ENCODE data around the gene AMD1. TPM values are rescaled to one million over a fixed set of nuclear protein-coding genes. Genes with fewer than 3 reads are reported as not detected.

Gene AMD1
- total RNA-seq, 2 donors from 2014 or later: 49.5 to 120 TPM

DNA sequence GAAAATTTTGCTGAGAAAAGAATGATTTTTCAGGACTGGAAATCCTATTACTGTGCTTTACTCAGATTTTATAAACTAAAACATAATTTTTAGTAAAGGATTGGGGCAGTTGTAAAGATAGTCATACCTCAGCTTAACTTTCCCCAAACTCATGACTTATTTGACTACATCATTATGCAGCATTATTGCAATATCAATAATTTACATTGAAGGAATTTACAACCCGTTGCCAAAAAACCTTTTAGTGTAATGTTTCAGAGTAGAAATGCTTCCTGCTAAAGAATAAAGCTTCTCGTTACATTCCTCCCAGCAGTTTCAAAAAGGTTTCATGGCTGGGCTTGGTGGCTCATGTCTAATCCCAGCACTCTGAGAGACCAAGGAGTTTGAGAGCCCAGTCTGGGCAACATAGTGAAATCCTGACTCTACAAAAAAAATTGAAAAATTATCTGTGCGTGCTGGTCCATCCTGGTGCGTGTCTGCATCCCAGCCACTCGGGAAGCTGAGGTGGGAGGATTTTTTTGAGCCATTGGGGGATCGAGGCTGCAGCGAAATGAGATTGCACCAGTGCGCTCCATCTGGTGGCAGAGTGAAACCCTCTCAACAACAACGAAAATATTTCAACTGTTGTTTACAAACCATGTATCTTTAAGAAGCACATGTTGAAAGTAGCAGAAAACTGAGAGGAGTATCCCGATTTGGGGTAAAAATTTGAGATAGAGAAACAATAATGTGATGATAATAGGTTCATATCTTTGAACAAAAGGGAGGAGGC lies 4.4 kb downstream of the AMD1 start:
- H3K36me3 ChIP-seq: no peaks in the 10 kb centered on the region
- no peak overlapping the region for H3K4me3 ChIP-seq
- no peaks in the 10 kb centered on the region for H3K9me3 ChIP-seq
- H3K27me3 ChIP-seq (replicated peaks; ENCODE audit: insufficient read depth): no peaks in the 10 kb centered on the region
- ATAC-seq (ENCODE audit: insufficient number of reproducible peaks, low FRiP score, low read depth): no peak
- no peak overlapping the region for H3K27ac ChIP-seq
- DNase-seq (ENCODE audit: low spot score): no peak
- H3K4me1 ChIP-seq (ENCODE audit: control insufficient read depth in 1 of 2, low read depth in 2 of 2): peaks cover 45 to 64% of the 10 kb centered on the region in 2 donors
- TF ChIP-seq, protein P1, sequence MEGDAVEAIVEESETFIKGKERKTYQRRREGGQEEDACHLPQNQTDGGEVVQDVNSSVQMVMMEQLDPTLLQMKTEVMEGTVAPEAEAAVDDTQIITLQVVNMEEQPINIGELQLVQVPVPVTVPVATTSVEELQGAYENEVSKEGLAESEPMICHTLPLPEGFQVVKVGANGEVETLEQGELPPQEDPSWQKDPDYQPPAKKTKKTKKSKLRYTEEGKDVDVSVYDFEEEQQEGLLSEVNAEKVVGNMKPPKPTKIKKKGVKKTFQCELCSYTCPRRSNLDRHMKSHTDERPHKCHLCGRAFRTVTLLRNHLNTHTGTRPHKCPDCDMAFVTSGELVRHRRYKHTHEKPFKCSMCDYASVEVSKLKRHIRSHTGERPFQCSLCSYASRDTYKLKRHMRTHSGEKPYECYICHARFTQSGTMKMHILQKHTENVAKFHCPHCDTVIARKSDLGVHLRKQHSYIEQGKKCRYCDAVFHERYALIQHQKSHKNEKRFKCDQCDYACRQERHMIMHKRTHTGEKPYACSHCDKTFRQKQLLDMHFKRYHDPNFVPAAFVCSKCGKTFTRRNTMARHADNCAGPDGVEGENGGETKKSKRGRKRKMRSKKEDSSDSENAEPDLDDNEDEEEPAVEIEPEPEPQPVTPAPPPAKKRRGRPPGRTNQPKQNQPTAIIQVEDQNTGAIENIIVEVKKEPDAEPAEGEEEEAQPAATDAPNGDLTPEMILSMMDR (IDR thresholded peaks at IDR 0.05): no peak

DNA sequence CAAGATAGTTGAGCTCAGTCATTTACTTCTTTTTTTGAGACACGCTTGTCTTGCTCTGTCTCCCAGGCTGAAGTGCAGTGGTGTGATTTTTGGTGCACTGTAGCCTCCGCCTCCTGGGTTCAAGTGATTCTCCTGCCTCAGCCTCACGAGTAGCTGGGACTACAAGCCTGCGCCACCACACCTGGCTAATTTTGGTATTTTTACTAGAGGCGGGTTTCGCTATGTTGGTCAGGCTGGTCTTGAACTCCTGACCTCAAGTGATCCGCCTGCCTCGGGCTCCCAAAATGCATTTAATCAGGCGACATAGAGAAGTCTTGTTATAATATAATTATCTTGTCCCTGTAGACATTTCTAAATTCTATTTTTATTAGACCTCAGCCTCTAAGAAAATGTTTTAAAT lies 6.1 kb downstream of the AMD1 start:
- H3K27ac ChIP-seq: no peak overlapping the region
- H3K36me3 ChIP-seq: no peaks in the 10 kb centered on the region
- H3K4me3 ChIP-seq: no peak overlapping the region
- TF ChIP-seq, protein P1 (IDR thresholded peaks at IDR 0.05): no peak
- H3K4me1 ChIP-seq (ENCODE audit: control insufficient read depth in 1 of 2, low read depth in 2 of 2): peaks cover 55 to 80% of the 10 kb centered on the region in 2 donors
- ATAC-seq (ENCODE audit: insufficient number of reproducible peaks, low FRiP score, low read depth) (no peak), DNase-seq (ENCODE audit: low spot score) (no peak)
- no peaks in the 10 kb centered on the region for H3K9me3 ChIP-seq
- H3K27me3 ChIP-seq (replicated peaks; ENCODE audit: insufficient read depth): no peaks in the 10 kb centered on the region

DNA sequence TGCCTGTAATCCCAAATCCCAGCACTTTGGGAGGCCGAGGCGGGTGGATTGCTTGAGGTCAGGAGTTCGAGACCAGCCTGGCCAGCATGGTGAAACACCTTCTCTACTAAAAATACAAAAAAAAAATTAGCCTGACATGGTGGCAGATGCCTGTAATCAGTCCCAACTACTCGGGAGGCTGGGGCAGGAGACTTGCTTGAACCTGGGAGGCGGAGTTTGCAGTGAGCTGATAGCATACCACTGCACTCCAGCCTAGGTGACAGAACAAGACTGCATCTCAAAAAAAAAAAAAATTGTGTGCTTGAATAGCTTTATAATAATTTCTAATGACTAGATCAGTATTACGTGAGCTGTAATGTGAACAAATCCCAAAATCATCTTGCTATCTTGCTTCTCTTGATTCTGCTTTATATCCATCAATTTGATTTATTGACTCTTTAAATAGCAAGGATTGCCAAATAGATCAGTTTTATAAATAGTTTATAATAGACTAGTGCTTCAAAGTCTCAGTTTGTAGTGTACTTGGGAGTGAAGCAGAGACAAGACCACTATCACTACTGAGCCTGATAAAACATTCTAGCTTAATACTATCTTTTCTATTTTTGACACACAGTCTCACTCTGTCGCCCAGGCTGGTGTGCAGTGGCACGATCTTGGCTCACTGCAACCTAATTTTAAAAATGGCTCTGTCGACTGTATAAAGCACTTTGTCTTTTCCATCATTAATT lies 7.1 kb downstream of the AMD1 start:
- ATAC-seq (ENCODE audit: insufficient number of reproducible peaks, low FRiP score, low read depth) (no peak), DNase-seq (ENCODE audit: low spot score) (no peak)
- TF ChIP-seq, protein P1 (IDR thresholded peaks at IDR 0.05): no peak
- Histone ChIP-seq H3K27me3 (replicated peaks; ENCODE audit: insufficient read depth) (no peaks in the 10 kb centered on the region), H3K27ac (no peak overlapping the region), H3K4me3 (no peak overlapping the region), H3K36me3 (no peaks in the 10 kb centered on the region), H3K4me1 (ENCODE audit: control insufficient read depth in 1 of 2, low read depth in 2 of 2) (peaks cover 55 to 77% of the 10 kb centered on the region in 2 donors), H3K9me3 (no peaks in the 10 kb centered on the region)

DNA sequence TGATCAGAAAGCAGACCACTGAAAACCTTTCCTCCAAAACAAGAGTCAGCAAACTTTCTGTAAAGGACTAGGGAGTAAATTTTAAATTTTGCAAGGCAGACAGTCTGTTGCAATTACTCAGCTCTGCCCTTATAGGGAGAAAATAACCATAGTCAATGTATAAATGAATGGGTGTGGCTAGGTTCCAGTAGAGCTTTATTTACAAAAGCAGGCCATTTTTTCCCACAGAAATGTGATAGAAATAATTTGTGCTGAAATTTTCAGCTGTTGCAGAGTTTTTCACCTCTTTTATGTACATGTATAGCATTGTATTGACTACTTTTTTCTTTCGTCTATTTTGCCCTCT lies 7.7 kb downstream of the AMD1 start:
- DNase-seq (ENCODE audit: low spot score): no peak
- Histone ChIP-seq H3K4me1 (ENCODE audit: control insufficient read depth in 1 of 2, low read depth in 2 of 2) (peaks cover 55 to 72% of the 10 kb centered on the region in 2 donors), H3K27ac (no peak overlapping the region), H3K4me3 (no peak overlapping the region), H3K36me3 (no peaks in the 10 kb centered on the region), H3K9me3 (no peaks in the 10 kb centered on the region), H3K27me3 (replicated peaks; ENCODE audit: insufficient read depth) (no peaks in the 10 kb centered on the region)
- TF ChIP-seq, protein P1 (IDR thresholded peaks at IDR 0.05): no peak
- ATAC-seq (ENCODE audit: insufficient number of reproducible peaks, low FRiP score, low read depth): no peak

DNA sequence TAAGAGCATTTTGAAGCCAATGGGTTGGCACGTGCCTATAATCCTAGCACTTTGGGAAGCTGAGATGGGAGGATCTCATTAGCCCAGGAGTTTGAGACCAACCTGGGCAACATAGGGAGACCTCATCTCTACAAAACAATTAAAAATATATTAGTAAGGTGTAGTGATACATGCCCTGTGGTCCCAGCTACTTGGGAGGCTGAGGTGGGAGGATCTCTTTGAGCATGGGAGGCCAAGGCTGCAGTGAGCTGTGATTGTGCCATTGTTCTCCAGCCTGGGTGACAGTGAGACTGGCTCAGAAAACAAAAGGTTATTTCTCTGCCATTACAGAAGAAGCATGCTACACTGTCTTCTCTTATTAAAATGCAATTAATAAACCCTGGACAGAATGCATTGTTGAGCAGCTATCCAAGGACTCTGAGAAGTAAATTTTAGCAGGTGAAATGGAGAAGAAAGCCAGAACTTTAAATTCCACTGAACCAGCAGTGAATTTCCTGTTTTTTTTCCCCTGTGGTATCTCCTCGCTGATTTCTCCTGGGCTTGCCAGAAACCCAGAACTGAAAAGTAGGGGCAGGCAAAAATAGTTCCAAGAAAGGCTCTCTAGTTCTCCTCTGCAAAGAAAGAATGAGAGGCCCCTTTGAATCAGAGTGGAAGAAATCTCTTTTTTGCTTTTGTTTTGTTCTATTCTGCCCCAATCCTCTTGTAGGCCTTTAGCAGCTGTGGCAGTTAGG lies 8.4 kb downstream of the AMD1 start:
- Histone ChIP-seq H3K4me3 (no peak overlapping the region), H3K36me3 (no peaks in the 10 kb centered on the region), H3K27ac (no peak overlapping the region), H3K9me3 (no peaks in the 10 kb centered on the region), H3K4me1 (ENCODE audit: control insufficient read depth in 1 of 2, low read depth in 2 of 2) (peaks cover 54 to 64% of the 10 kb centered on the region in 2 donors), H3K27me3 (replicated peaks; ENCODE audit: insufficient read depth) (no peaks in the 10 kb centered on the region)
- DNase-seq (ENCODE audit: low spot score) (no peak), ATAC-seq (ENCODE audit: insufficient number of reproducible peaks, low FRiP score, low read depth) (no peak)
- TF ChIP-seq, protein P1 (IDR thresholded peaks at IDR 0.05): no peak

Measured in thoracic aorta (tissue), 2 donors.